Activated naive CD8-positive, alpha-beta T cell treated with anti-CD3 and anti-CD28 coated beads, Interleukin-2, amount 50 U/mL, for 16 hours (primary cell): Measurements from ENCODE around the gene THRA.
A peak's percentile ranks its signal among the peaks of the same experiment; 100 is the strongest.

Experiments used
- DNase-seq: peaks from one replicate; pipeline ENCODE4 v3.0.0-alpha.2; 2020; ENCODE audit warnings: low read depth, low spot score

The THRA gene

DNA sequence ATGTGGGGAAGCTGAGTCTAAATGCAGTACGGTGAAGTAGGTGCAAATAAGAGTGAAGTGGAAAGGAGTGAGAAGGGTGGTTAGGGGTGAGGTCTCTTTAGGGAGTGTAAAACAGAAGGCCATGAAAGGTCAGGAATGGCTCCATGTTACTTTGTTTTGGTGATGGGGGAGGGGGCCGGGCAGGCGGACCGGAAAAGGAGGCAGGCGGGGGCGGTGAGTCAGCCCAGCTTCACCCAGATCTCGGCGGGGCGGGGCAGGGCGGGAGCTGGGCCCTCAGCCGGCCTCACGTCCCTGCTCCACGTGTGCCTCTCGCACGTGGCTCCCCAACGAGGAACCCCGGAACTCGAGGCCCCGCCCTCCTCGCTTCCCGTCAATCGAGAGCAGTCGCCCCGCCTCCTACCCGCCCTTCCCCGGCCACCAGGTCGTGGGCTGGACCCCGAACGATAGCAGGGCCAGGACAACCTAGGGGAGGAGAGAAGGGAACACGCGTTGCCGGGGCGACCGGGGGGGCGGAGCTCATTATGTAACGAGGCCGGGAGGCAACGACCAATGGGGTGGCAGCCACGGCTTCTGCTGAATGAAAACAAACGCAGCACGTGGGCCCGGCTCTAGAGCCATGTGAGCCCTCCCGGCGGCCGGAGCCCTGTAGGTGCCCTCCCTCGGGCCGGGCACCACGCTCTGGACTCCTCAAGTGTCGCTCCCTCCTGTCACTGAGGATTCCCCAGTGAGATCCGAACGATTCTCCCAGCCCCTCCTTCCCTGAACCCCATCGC is 36.3 kb downstream of the THRA start:
- peak; percentile 99 for DNase-seq

DNA sequence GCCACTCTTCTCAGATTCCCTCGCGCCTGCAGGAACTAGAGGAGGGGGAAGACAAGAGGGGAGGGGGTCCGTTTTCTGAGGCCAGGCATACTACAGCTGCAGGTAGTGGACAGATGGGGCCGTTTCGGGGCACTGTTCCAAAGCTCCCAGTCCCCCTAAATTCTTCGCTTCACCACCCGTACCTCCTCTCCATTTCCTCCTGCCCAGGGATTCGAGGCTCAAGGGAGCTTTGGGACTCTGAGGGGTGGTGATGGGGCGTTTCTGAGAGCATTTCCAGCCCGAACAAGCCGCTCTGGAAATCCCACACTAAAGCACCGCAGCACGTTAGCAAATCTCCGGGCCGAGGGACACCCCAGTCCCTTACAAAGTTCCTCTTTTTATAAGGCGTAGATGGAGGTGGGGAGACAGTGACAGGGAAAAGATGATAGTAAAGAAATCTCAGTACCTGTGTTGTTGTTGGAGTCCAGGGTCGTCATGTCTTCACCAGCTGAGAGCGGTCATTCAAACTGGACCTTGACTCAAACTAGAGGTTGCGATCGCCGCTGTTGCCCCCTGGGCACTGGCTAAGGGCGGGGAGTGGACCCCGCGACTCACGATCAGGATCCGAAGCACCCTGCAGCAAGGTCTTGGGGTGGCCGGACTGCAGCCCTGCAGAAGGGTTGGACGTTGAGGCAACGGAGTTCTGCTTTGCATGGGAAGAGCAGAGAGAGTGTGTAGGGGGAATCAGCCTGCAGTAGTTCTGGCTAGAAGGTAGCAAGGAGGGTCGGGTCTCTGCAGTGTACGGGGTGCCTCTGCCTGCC is 37.1 kb downstream of the THRA start:
- no peak for DNase-seq

DNA sequence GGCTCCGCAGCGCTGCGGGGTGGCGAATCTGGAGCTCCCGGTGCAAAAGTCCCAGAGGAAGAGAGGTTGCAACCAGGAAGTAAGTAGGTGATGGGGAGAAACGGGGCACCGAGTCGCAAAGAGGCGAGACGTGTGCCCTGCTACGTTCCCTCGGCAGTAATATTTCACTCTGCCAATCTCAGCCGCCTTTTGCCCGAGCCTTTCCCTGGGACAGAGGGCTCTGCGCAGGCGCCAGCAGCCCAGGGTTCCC is 37.6 kb downstream of the THRA start, which contains the start of gene NR1D1:
Gene NR1D1 (minus strand): TSS at position 171 of the 250 bp plus-strand sequence. CDS start 495 bp downstream, outside the sequence.
- no peak for DNase-seq

DNA sequence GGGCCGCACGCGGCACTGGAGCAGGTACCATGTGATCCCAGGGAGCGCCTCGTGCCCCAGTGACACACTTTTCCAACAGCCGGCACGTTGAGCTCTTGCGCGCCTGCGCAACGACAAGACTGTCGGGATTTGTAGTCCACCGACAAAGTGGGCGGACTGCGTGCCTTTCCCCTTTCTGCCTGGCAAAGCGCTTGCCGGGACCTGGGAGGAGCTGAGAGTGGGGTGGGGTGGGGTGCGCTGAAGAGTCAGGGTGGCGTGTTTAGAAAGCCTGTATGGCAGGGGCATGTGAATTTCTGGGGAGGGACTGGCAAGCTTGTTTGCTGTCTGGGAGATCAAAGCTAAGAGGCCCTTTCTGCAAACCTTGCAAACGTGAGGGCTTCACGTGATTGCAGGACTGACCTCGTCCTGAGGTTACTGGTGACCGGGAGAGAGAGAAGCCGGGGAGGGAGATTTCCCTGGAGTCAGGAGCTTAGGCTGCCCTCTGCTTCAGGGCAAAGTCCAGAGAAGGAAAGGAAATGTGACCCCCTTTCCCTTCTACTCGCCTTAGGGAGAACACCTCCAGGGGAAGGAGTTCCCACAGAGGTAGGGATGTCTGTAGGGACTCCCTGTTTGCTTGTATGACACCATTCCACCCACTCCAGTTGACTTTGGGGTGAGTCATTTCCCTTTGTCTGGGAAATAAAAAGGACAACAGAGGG is 38.1 kb downstream of the THRA start:
- peak; percentile 73 for DNase-seq

DNA sequence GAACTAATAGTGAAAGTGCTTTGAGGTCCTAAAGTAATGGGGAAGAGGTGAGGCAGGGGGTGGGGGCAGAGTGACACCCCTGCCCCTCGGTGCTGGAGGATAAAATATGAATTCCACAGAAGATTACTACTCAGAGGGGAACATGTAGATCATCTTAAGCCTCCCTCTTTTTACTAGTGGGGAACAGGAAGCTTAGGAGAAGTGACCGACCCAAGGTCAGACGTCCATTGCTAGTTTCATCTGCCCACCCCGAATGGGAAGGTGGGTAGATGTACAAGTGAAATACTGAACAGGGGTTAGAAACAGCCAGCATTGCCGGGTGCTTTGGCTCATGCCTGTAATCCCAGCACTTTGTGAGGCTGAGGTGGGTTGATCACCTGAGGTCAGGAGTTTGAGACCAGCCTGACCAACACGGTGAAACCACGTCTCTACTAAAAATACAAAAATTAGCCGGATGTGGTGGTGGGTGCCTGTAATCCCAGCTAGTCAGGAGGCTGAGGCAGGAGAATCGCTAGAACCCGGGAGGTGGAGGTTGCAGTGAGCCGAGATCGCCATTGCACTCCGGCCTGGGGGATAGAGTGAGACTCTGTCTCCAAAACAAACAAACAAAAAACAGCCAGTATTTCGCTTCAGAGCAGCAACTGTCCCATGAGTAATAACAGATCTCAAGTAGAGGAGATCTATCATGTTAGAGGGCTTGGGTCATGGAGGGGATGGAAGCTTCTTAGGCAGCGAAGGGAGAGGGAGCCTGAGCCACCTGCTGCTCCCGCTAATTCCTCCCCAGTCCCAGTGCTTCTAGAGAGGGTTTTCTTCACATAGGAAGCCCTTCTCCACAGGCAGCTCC is 38.8 kb downstream of the THRA start:
- DNase-seq, result no peak

DNA sequence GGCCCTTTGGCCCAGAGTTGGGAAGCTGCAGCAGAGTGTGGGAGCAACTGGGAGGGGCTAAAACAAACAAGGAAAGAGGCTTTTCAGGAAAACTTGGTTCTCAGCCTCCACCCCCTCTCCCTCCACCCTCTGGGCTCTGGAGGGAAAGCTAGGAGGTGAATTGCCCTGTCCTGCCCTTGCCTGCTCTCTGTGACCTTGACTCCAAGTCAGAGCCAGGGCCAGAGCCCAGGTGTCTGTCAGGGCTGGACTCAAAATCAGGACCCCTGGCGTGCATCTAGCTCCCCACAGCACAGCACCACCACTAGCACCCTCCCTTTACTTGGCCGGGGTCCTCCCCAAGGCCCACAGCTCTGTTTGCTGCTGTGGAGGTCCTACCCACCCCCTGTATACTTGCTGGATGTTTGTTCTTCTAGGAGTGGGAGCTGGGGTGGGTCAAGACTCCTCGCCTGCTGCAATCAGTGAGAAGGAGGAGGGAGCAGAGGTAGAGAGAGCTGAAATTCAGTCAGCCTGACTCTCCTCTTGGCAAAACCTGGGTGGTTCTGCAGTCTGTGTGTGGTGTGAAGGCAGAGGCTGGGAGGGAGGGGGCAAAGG is 40.4 kb downstream of the THRA start:
- DNase-seq, result no peak

DNA sequence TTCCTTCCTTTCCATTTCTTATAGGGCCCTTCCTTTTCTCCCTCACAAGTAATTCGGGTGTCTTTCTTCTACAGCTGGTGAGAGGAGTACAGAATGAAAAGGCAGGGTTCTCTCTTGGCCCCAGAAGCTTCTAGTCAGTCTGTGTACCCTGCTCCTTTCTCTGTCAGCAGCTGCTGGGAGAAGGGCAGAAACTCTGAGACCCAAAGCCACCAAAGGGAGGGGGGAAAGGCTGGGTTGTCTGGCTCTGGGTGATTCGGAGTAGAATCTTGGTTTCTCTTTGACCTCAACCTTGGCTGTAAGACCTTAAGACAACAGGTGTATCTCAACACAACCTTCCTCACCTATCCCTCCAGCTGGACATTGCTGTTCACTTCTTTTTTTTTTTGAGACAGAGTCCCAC is 40.9 kb downstream of the THRA start:
- no peak for DNase-seq

DNA sequence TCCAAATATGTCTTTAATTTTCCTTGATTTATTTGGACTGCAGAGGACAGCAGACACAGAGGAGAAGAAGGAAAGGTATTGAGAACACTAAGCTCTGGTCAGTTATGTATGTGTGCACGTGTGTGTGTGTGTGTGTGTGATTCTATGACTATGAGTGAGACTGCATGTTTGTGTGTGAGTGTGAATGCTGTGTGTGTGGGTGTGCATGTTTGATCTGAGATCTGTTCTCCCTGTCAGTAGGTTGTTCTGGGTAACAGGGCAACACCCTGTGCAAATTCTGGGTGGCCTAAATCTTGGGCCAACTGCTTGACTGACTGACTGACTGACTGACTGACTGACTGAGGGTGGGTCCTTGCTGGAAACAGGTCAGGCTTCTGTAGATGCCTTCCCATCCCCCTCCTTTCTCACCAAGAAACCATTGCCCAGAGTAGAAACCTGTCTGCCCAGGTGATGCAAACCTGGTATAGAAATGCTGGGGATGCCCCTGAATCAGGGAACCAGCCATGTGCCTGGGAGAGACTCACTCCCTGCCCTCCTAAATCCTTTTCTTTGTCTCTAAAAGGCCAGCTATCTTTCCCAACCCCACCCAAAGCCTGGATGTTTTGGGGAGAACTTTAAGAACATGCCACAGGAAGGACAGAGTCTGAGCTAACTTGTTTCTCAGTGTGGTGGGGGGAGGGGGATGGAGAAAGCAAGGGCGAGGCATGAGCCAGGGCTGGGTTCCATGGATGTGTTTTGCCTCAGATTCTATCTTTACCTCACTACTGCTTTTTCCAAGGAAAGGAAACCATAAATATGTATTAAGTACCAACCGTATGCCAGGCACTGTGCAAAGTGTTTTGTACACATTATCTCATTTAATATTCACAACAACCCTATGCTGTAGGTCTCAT is 42.1 kb downstream of the THRA start:
- DNase-seq, result no peak

DNA sequence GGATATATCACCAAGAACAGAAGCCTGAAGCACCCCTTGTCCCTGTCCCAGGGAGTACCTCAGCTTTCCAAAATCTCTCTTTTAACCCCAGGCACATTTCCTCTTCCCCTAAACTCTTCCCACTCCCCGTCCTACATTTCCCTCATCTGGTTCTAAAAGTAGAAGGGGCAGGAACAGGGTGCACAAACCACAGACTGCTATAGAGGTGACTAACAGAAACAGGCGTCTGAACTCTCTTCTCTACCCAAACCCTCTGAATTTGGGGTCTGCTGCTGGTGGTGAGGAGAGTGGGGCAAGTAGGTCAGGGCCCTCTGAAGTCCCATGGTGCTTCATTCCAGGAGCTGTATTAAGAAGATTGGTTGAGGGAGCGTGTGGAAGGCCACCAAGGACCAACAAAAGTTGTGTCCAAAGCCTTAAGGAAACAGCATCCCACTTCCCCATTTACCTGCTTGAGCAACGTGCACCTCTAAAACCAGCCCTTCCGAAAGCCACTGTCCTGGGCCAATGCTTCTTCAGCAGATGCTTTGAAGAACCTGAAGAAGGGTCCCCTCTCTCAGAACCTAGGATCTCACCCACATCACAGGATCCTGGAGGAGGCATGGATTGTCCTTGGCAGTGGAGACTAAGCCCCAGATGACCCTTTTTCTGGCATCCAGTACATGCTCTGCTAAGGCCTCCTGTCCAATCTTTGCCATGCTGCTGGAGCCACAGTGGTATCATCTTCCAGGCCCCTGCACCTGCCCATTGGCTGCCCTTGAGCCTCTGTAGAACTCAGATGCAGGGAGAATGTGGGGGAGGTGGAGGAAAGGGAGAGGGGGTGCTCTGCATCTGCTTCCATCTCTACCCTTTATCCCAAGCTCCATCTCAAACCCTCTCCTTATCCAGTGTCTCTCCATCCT is 43.3 kb downstream of the THRA start:
- no peak for DNase-seq

DNA sequence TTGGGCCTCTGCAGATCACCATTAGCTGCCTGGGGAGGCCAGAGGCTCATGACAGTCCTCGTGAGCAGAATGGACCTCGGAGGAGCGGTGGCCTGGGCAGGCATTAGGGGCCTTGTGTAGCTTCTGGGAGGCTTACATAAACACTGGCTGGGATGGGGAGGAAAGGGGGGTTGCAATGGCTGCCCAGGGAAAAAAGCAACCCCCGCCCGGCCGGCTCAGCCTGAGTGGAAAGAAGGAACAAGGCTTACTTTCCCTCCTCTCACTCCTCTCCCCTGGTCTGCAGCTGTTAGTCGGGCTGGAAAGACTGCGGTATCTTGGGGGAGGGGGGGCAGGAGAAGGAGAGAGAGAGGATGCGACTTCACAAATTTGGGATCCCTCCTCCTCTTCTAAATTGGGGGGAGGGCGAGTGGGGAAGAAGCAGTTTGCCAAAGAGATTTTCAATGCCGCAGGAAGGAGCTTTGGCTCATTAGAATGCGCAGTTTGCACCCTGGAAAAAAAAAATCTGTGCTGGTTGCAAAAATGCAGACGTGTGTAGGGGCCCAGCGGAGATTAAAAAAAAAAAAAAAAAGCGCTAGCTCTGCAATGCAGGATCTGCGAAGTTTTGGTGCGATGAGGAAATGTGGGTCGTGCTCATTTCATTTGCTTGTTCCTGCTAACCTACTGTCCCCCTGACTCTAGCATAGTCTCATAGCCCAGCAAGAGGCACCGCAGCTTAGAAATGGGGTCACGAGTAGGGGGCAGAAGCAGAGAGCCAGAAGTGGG is 44.2 kb downstream of the THRA start:
- no peak for DNase-seq

DNA sequence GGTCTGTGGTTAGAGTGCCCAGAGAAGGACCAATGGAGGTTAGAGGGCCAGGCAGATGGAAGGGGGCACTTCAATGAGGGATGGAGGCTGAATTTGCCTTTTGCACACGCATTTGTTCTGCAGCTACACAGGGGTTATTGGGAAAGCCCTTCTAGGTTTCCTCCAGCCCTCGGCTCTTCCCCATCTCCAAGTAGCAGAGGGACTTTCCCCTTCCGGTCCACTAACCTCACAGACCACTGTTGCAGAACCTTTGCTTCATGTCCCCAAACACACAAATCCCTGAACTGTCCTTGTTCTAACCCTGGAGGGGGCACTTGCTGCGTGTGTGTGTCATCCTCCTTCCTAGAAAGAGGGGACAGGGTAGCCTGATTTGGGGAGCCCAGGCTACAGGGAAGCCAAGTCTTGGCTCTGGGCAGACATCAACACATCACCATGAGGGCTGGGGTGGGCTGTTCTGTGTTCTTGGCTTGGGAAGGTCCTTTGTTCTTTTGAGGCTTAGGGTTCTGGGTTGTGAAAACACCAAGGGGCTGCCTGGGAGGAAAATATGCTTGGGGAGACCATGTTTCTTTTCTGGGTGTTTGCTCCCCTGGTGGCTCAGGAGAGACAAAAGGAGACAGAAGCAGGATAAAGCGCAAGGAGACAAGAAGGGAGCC is 44.9 kb downstream of the THRA start:
- DNase-seq, result no peak

DNA sequence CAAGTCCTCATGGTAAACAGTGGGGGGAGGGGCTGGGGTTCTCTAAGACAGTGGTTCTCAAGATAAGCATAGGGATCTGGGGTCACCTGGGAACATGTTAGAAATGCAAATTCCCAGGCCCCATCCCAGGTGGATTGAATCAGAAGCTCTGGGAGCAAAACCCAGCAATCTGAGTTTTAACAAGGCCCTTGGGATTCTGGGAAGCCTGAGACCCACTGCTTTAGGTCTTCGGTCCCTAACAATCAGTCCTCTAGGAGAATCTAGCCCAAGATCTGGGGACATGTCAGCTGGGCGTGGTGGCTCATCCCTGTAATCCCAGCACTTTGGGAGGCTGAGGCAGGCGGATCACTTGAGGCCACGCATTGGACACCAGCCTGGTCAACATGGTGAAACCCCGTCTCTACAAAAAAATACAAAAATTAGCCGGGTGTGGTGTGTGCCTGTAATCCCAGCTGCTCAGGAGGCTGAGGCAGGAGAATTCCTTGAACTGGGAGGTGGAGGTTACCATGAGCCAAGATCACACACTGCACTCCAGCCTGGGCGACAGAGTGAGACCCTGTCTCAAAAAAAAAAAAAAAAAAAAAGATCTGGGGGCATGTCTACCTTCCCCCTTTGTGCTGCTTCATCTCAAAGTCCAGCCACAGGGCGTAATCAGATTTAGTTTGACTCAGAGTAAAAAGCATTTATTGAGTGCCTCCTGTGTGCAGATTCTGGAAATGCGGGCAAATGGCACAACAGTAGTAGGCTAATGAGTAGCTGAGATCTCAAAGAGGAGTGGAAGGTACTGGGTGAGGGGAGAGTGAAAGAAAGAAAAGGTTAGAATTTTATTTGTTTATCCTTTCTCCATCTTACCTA is 46.4 kb downstream of the THRA start:
- DNase-seq, result no peak

DNA sequence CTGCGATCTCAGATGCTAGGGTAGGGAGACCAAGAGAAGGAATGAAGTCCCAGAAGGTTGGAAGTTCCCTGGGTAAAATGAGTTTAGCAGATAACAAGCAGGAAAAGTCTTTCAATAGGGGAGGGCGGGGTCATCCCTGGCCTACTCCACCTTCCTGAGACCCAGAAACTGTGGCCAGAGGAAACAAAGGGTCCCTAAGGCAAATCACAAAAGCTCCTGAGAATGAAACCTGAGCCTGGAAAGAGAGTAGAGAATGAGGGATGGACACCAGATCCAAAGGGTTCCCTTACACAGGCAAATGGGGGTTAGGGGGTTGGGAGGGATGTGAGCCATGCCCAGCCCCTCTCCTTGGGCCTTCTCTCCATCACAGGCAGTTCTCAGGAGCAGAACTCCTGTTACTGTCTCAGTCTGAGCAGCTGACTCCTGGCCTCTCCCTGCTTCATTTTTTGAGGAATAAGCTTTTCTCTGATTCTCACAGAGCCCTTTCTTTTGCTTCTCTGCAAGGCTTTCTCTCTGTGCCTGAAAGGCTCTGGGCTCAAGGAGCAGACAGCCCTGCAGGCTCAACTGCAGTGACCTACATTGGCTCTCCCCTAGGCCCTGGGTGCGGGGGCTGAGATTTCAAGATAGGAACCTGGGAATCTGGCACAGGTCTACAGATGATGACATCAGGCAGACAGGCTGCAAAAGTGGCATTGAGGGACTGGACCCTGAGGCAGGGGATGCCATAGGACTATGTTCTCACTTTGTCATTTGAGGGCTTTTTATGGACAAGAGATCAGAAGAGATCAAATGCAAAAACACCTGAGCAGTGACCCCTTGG is 47.5 kb downstream of the THRA start:
- no peak for DNase-seq

DNA sequence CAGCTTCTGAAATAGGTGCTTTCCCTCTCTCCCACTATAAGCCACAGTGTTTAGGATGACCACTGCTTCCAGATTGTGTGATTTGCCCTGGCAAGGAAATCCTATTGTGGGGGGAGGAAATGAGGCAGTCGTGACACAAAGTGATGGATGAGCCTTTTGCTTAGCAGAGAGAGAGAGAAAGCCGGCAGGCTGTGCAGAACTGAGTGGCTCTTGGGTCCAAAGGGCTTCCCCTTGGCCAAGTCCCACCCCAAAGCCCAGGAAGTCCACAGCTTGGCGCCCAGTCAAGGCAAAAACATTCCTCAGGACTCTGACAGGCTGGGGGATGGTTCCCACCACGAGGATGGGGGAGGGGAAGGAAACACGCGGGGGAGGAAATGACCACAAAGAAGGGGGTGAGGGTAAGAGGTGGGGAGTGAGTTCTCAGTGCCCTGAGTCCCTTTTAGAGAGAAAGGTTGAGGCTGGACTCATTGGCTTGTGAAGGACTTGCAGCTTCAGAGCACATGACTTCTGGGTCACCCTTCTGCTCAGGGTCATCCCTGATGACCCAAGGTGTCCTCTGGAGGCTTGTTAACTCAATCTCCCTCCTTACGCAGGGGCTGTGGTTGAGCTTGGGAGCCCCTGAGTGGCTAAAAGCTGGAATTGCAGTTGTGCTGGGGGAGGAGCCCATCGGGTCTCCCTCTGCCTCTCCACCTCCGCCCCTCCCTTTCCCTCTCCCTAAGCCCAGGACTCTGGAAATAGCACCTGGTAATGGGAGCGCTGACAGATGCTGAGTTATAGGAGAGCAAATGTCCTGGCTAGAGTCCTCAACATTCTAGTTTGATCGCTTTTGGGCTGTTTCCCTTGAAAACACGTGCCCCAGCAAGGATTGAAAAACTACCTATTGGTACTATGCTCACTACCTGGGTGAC is 48.7 kb downstream of the THRA start:
- DNase-seq, result no peak

DNA sequence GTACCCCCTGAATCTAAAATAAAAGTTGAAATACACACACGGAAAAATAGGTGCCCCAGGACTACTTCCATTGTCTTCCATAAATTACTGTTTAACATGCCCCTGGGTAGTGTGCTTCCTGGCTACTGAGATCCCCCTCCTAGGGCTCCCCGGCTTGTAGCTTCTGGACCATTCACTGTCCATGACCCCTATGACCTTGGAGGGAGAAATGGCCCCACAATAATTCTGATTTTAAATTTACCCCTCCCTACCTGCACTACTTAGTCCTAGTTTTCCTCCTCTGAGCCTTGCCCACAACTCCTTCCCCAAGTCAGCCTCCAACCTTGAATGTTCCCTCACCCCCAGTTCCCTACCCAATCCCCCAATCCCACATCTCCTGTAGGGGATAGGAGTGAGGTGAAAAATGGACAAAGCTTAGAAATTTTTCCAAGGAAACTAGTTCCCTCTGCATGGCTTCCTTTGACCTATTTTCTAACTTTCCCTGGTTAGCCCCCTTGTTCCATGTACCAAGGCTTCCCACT is 49.5 kb downstream of the THRA start:
- DNase-seq, result no peak
